GM23338 (cell line): ENCODE data around the gene PCBP3. TPM values are rescaled to one million over a fixed set of nuclear protein-coding genes. Genes with fewer than 3 reads are reported as not detected.

Source experiments
- ATAC-seq: fragments of 200-7000 bp; cut with Tn5 transposase; 3 replicates; pipeline ENCODE4 v1.9.1; 2020
- DNase-seq: peaks from one replicate; pipeline ENCODE4 v3.0.0-alpha.2; 2015; ENCODE audit warnings: low spot score
- H2AFZ ChIP-seq: fragments of 200-600 bp; sonication (generic); 2 replicates; pipeline ENCODE4 v1.8.0; 2016; ENCODE audit warnings: antibody characterized with exemption, mild to moderate bottlenecking, moderate library complexity
- H3F3A ChIP-seq: fragments of 200-600 bp; sonication (generic); replicated peaks from 2 replicates; pipeline ENCODE4 v1.8.0; 2017; ENCODE audit warnings: antibody characterized with exemption, mixed run types, low read depth
- H3K27ac ChIP-seq: fragments of 200-600 bp; sonication (generic); 2 replicates; pipeline ENCODE4 v1.6.1; 2016; ENCODE audit warnings: low read depth
- H3K27me3 ChIP-seq: fragments of 200-600 bp; sonication (generic); 2 replicates; pipeline ENCODE4 v1.8.0; 2016; ENCODE audit warnings: mild to moderate bottlenecking, mixed run types, moderate library complexity; ENCODE audit not compliant: insufficient read depth
- H3K36me3 ChIP-seq: fragments of 200-600 bp; sonication (generic); 2 replicates; pipeline ENCODE4 v1.8.0; 2016; ENCODE audit warnings: mild to moderate bottlenecking; ENCODE audit not compliant: insufficient read depth
- H3K4me1 ChIP-seq: fragments of 200-600 bp; sonication (generic); 2 replicates; pipeline ENCODE4 v1.8.0; 2016; ENCODE audit warnings: mild to moderate bottlenecking, moderate library complexity; ENCODE audit not compliant: insufficient read depth
- H3K4me2 ChIP-seq: fragments of 200-600 bp; sonication (generic); 2 replicates; pipeline ENCODE4 v1.7.1; 2017; ENCODE audit warnings: mixed run types
- H3K4me3 ChIP-seq: fragments of 200-600 bp; sonication (generic); 2 replicates; pipeline ENCODE4 v1.6.1; 2016; ENCODE audit warnings: mixed run types
- H3K79me2 ChIP-seq: fragments of 200-600 bp; sonication (generic); replicated peaks from 2 replicates; pipeline ENCODE4 v1.8.0; 2017; ENCODE audit warnings: mild to moderate bottlenecking; ENCODE audit not compliant: insufficient read depth
- H3K9me2 ChIP-seq: fragments of 200-600 bp; sonication (generic); 2 replicates; pipeline ENCODE4 v1.8.0; 2017; ENCODE audit not compliant: insufficient read depth
- H4K20me1 ChIP-seq: fragments of 200-600 bp; sonication (generic); replicated peaks from 2 replicates; pipeline ENCODE4 v1.8.0; 2017; ENCODE audit warnings: mild to moderate bottlenecking; ENCODE audit not compliant: insufficient read depth
- H3K27ac Mint-ChIP-seq: 2 replicates; pipeline ENCODE4 v1.8.0; 2020; ENCODE audit warnings: inconsistent platforms, mild to moderate bottlenecking, moderate library complexity, mixed read lengths
- H3K27me3 Mint-ChIP-seq: 3 replicates; pipeline ENCODE4 v1.8.0; 2022; ENCODE audit warnings: low read depth, mild to moderate bottlenecking, moderate library complexity, mixed read lengths, inconsistent platforms; ENCODE audit not compliant: insufficient read depth, poor library complexity
- H3K36me3 Mint-ChIP-seq: 3 replicates; pipeline ENCODE4 v1.8.0; 2021; ENCODE audit warnings: low read depth, mild to moderate bottlenecking, inconsistent platforms, moderate library complexity, mixed read lengths
- H3K4me1 Mint-ChIP-seq: 3 replicates; pipeline ENCODE4 v1.8.0; 2020; ENCODE audit warnings: mild to moderate bottlenecking, inconsistent platforms, mixed read lengths
- H3K4me3 Mint-ChIP-seq: 3 replicates; pipeline ENCODE4 v1.8.0; 2021; ENCODE audit warnings: moderate library complexity, mild to moderate bottlenecking, inconsistent platforms, mixed read lengths
- H3K9me3 Mint-ChIP-seq: 3 replicates; pipeline ENCODE4 v1.8.0; 2020; ENCODE audit warnings: moderate library complexity, mild to moderate bottlenecking, inconsistent platforms, mixed read lengths
- CREB1 ChIP-seq: fragments of 250-450 bp; sonication (Bioruptor Pico); IDR thresholded peaks from 2 replicates; pipeline ENCODE4 v1.5.0; 2020; ENCODE audit warnings: low read depth, mild to moderate bottlenecking, moderate library complexity
- CTCF ChIP-seq, 2 experiments: fragments of 200-600 bp in 1 of 2; sonication (generic) in 1 of 2; conservative IDR thresholded peaks; 2 replicates each; pipeline versions ENCODE4 v1.5.1 to v1.6.1; 2016 to 2017; ENCODE audit warnings: antibody characterized with exemption in 2 of 2, low read depth in 2 of 2, mild to moderate bottlenecking in 2 of 2, moderate library complexity in 1 of 2
- ETS1 ChIP-seq: IDR thresholded peaks from 2 replicates; pipeline ENCODE4 v1.6.1; 2016; ENCODE audit warnings: antibody characterized with exemption
- EZH2phosphoT487 ChIP-seq: fragments of 200-600 bp; sonication (generic); IDR thresholded peaks from one replicate; pipeline ENCODE4 v1.8.1; 2018; ENCODE audit warnings: antibody characterized with exemption; ENCODE audit not compliant: unreplicated experiment
- NANOG ChIP-seq: IDR thresholded peaks from 2 replicates; pipeline ENCODE4 v1.6.1; 2016; ENCODE audit warnings: antibody characterized with exemption, borderline replicate concordance
- POLR2AphosphoS5 ChIP-seq: IDR thresholded peaks from 2 replicates; pipeline ENCODE4 v1.6.1; 2016; ENCODE audit warnings: antibody characterized with exemption, low read depth
- STAT1 ChIP-seq: IDR thresholded peaks from one replicate; pipeline ENCODE4 v1.6.1; 2016; ENCODE audit warnings: antibody characterized with exemption; ENCODE audit not compliant: unreplicated experiment
- ZNF114 ChIP-seq: fragments of 250-450 bp; sonication (Bioruptor Pico); IDR thresholded peaks from 2 replicates; pipeline ENCODE4 v1.5.0; 2020; ENCODE audit warnings: mild to moderate bottlenecking, moderate library complexity
- ZNF331 ChIP-seq: fragments of 250-450 bp; sonication (Bioruptor Pico); IDR thresholded peaks from 2 replicates; pipeline ENCODE4 v1.5.0; 2020; ENCODE audit warnings: low read depth, mild to moderate bottlenecking, moderate library complexity
- ZNF462 ChIP-seq: fragments of 250-450 bp; sonication (Bioruptor Pico); IDR thresholded peaks from 2 replicates; pipeline ENCODE4 v1.5.0; 2020; ENCODE audit warnings: mild to moderate bottlenecking, moderate library complexity
- polyA plus RNA-seq: library from polyadenylated mRNA; unstranded; fragments of >200 nt; fragmentation: Nextera tagmentation; extraction: Ambion mirVana; gene quantifications from 2 replicates; pipeline ENCODE4 v1.2.1, GENCODE V29; 2016
- total RNA-seq: library from RNA; depleted of rRNA; stranded (reverse); fragments of >200 nt; shearing (Covaris generic); gene quantifications from 2 replicates; pipeline ENCODE4 v1.2.3, GENCODE V29; 2014

Gene PCBP3
- total and polyA plus RNA-seq, 2 experiments from 2014 or later: 7.1 to 9.1 TPM

- Mint-ChIP-seq H3K4me3 (no peak overlapping the region), H3K4me1 (peaks cover 14% of the 10 kb centered on the region), H3K36me3 (no peaks in the 10 kb centered on the region), H3K27me3 (peaks cover 7% of the 10 kb centered on the region), H3K9me3 (no peaks in the 10 kb centered on the region; the same call in 2 of the 3 replicates), H3K27ac (no peak overlapping the region)
- Histone ChIP-seq H2AFZ (no peak overlapping the region), H3K4me3 (no peak overlapping the region), H3K9me2 (peaks cover 12% of the 10 kb centered on the region; the same call in 1 of the 2 replicates), H4K20me1 (no peaks in the 10 kb centered on the region), H3K27me3 (no peaks in the 10 kb centered on the region), H3K4me2 (no peak overlapping the region), H3K36me3 (no peaks in the 10 kb centered on the region), H3K27ac (no peak overlapping the region), H3F3A (peaks cover 18% of the 10 kb centered on the region), H3K79me2 (no peaks in the 10 kb centered on the region), H3K4me1 (no peaks in the 10 kb centered on the region)
- DNase-seq (no peak), ATAC-seq (no peak)
- TF ChIP-seq ETS1 (no peak), POLR2AphosphoS5 (no peak), NANOG (no peak), ZNF331 (CRISPR knock-in tag) (no peak), CTCF (conservative IDR thresholded peaks at IDR 0.05; ENCODE audit: low read depth in 2 of 2) (no peak), EZH2phosphoT487 (no peak), ZNF462 (CRISPR knock-in tag) (no peak), CREB1 (no peak), ZNF114 (no peak), STAT1 (no peak)
These were observed 8.9 kb upstream of the PCBP3 start for GRCh38 chr21:45634511-45635183.
